Lower lobe of right lung (tissue), 2 donors: Measurements from ENCODE around the gene AKAP8L. TPM values are rescaled to one million over a fixed set of nuclear protein-coding genes. Genes with fewer than 3 reads are reported as not detected.

Experiments used
- ATAC-seq, 2 donors: fragments of 200-7000 bp; cut with Tn5 transposase; one replicate each; pipeline ENCODE4 v1.9.1; 2020 to 2022; ENCODE audit warnings: mild to moderate bottlenecking in 2 of 2, moderate library complexity in 2 of 2
- DNase-seq: peaks from one replicate; pipeline ENCODE4 v3.0.0-alpha.2; 2020
- H3K27ac ChIP-seq: fragments of 200-600 bp; one replicate; pipeline ENCODE4 v1.8.0; 2022
- H3K27me3 ChIP-seq: fragments of 200-600 bp; one replicate; pipeline ENCODE4 v1.8.0; 2022; ENCODE audit warnings: low read depth
- H3K36me3 ChIP-seq: fragments of 200-600 bp; one replicate; pipeline ENCODE4 v1.8.0; 2022; ENCODE audit warnings: mild to moderate bottlenecking
- H3K4me1 ChIP-seq: fragments of 200-600 bp; one replicate; pipeline ENCODE4 v1.8.0; 2022
- H3K4me3 ChIP-seq: fragments of 200-600 bp; one replicate; pipeline ENCODE4 v1.8.0; 2022; ENCODE audit warnings: mild to moderate bottlenecking
- H3K9me3 ChIP-seq: fragments of 200-600 bp; one replicate; pipeline ENCODE4 v1.8.0; 2022
- intact Hi-C: fragments of 100-400 bp; cut with DNase I; formaldehyde crosslinking; loops from one replicate; pipeline ENCODE4 v1.11.0; 2022
- total RNA-seq: library from RNA; stranded (reverse); fragmentation: NEBNext Ultra II Directional; extraction: Animal tissue kit (Norgen Biotek cat#: 25700); gene quantifications from one replicate; pipeline ENCODE4 v1.2.1, GENCODE V29; 2021
- TF ChIP-seq, protein P1 (sequence below): fragments of 200-600 bp; IDR thresholded peaks from one replicate; pipeline ENCODE4 v1.8.0; 2022; ENCODE audit warnings: antibody characterized with exemption, mild to moderate bottlenecking
- donor health status: DM: no; HTN: yes; CAD: no; lungs with severe emphysema.

The AKAP8L gene
- total RNA-seq, 1 donor from 2014 or later = 94.2 TPM

- DNase-seq = no peak
These were observed 20.5 kb upstream of the AKAP8L start for GRCh38 chr19:15439078-15439799.

GRCh38 chr19:15438577-15438976 lies 19.8 kb upstream of the AKAP8L start:
- H3K27me3 ChIP-seq = no peaks in the 10 kb centered on the region
- H3K4me3 ChIP-seq = no peak overlapping the region
- TF ChIP-seq, protein P1, sequence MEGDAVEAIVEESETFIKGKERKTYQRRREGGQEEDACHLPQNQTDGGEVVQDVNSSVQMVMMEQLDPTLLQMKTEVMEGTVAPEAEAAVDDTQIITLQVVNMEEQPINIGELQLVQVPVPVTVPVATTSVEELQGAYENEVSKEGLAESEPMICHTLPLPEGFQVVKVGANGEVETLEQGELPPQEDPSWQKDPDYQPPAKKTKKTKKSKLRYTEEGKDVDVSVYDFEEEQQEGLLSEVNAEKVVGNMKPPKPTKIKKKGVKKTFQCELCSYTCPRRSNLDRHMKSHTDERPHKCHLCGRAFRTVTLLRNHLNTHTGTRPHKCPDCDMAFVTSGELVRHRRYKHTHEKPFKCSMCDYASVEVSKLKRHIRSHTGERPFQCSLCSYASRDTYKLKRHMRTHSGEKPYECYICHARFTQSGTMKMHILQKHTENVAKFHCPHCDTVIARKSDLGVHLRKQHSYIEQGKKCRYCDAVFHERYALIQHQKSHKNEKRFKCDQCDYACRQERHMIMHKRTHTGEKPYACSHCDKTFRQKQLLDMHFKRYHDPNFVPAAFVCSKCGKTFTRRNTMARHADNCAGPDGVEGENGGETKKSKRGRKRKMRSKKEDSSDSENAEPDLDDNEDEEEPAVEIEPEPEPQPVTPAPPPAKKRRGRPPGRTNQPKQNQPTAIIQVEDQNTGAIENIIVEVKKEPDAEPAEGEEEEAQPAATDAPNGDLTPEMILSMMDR = no peak
- no peak for DNase-seq
- no peak overlapping the region for H3K27ac ChIP-seq
- H3K4me1 ChIP-seq = peaks cover 3% of the 10 kb centered on the region
- intact Hi-C loops = no loop called here
- H3K9me3 ChIP-seq = no peaks in the 10 kb centered on the region
- H3K36me3 ChIP-seq = no peaks in the 10 kb centered on the region
- ATAC-seq = no peak

More at GRCh38 chr19:15439078-15439799, 20.5 kb upstream of the AKAP8L start:
- TF ChIP-seq, protein P1 = no peak
- intact Hi-C loops = no loop called here
- Histone ChIP-seq H3K4me3 (no peak overlapping the region), H3K36me3 (no peaks in the 10 kb centered on the region), H3K27ac (no peak overlapping the region), H3K27me3 (no peaks in the 10 kb centered on the region), H3K4me1 (no peaks in the 10 kb centered on the region), H3K9me3 (no peaks in the 10 kb centered on the region)
- no peak for ATAC-seq

DNA sequence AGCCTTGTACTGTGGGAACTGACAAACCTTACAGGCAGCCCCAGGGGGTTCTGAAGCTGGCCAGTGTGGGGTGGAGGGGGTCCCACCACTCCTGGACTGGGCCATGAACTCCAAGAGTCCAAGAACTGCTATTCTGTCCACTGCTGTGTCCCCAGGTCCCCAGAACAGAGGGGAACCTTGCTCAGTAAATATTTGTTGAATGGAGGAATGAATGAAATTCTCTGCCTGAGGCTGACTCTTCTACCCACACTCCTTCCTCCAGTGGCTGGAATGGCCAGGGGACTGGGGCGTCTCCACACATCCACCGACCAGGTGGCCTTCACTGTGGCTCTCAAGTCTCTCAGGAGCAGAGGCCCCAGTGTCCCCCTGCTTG lies 19.3 kb upstream of the AKAP8L start:
- Histone ChIP-seq H3K9me3 (no peaks in the 10 kb centered on the region), H3K27me3 (no peaks in the 10 kb centered on the region), H3K4me3 (no peak overlapping the region), H3K27ac (no peak overlapping the region), H3K36me3 (no peaks in the 10 kb centered on the region), H3K4me1 (peaks cover 8% of the 10 kb centered on the region)
- DNase-seq (no peak), ATAC-seq (no peak)
- intact Hi-C loops = no loop called here
- TF ChIP-seq, protein P1 = no peak

GRCh38 chr19:15437355-15438123 lies 18.8 kb upstream of the AKAP8L start:
- intact Hi-C loops = no loop called here
- Histone ChIP-seq H3K9me3 (no peaks in the 10 kb centered on the region), H3K36me3 (no peaks in the 10 kb centered on the region), H3K4me3 (no peak overlapping the region), H3K4me1 (peaks cover 10% of the 10 kb centered on the region), H3K27ac (no peak overlapping the region), H3K27me3 (no peaks in the 10 kb centered on the region)
- ATAC-seq (no peak), DNase-seq (no peak)
- TF ChIP-seq, protein P1 = no peak

GRCh38 chr19:15436826-15437110 lies 18.0 kb upstream of the AKAP8L start:
- H3K36me3 ChIP-seq = no peaks in the 10 kb centered on the region
- DNase-seq (no peak), ATAC-seq (no peak)
- intact Hi-C loops = no loop called here
- no peak overlapping the region for H3K4me3 ChIP-seq
- H3K27me3 ChIP-seq = no peaks in the 10 kb centered on the region
- H3K9me3 ChIP-seq = no peaks in the 10 kb centered on the region
- peaks cover 11% of the 10 kb centered on the region for H3K4me1 ChIP-seq
- TF ChIP-seq, protein P1 = no peak
- H3K27ac ChIP-seq = no peak overlapping the region
